Fibroblast of gingiva (primary cell): ENCODE measurements around the gene MIPOL1.

Source experiments
- DNase-seq: peaks from one replicate; pipeline ENCODE4 v3.0.0-alpha.2; 2011; ENCODE audit warnings: low read depth

Gene MIPOL1

DNA sequence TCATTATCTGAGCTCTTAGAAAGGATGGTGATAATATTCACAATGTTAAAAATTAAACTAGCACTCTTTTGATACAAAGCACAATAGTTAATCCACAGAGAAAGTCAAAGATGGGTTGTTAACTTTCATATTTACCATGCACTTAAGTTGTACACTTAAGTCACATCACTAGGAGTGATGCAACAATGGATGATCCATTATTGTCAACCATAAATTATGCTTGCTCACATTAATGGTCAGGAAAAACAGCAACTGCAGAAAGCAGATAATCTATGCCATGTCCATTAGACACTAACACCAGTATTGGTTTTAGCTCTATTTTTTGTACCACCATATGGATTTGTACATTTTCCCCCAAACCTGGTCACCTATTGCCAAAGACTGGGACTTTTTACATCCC, 201.8 kb downstream of the MIPOL1 start:
- DNase-seq = no peak

GRCh38 chr14:37401093-37401492, 203.4 kb downstream of the MIPOL1 start:
- no peak for DNase-seq

DNA sequence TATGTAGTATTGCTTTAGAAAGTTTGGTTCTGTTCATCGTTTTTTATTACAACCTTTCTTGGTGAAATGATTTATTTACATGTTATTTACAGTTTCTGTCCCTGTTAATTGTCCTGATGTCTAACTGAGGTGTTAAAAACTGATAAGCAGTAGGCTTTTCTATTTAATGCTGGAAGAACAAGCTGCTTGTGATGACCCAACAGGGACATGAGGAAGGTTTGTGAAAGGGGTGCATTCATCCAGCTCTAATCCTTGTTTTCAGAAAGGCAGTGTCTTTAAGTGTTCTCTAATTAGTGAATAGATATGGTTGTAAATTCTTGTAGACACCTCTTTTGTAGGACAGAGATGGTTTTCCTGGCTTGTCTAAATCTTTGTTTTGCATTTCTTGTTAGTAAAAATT, 205.9 kb downstream of the MIPOL1 start:
- no peak for DNase-seq

DNA sequence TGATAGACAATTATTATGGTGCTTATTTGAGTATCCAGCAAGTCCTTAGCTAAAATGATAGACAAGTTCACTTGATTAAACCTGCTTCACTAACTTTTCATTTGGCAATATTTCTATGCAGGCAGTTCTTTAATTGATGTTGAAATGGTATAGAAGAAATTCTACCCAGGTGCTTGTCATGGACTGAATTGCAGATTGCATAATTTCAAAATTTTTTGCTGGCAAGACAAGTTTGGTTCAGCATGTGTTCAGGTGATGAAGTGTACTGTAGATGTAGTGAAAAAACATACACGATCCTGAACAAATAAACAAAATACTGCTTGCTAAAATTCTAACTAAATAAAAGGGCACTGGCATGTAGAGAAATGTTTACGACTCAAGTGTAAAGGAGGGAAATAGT, 208.4 kb downstream of the MIPOL1 start:
- no peak for DNase-seq

DNA sequence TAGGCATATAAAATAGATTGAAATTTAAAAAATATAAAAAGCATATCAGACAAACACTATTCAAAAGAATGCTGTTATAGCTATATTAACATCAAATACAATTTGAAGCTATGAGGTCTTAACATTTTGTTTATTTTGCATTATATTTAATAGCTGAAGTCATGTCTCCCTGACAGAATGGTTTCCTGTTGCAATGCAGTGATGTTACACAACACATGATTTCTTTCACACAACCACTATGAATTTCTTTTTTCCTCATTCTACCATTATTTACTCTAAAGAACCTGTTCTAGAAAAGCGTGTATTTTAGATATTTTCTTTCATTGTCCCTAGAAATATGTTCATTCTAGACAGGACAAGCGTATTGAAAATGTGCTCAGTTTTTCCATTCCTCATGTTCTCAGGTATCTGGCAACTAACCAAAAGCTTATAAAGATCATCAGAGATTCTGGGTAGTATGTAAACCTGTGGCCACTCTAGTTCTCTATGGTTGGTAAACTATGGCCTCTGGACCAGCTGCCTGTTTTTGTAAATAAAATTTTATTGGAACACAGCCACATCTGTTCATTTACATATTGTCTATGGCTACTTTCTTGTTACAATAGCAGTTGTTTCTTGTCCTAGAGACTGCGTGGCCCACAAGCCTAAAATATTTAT, 213.5 kb downstream of the MIPOL1 start:
- peak; percentile 9 for DNase-seq

- no peak for DNase-seq
Measured at GRCh38 chr14:37413050-37413449, 215.3 kb downstream of the MIPOL1 start.

DNA sequence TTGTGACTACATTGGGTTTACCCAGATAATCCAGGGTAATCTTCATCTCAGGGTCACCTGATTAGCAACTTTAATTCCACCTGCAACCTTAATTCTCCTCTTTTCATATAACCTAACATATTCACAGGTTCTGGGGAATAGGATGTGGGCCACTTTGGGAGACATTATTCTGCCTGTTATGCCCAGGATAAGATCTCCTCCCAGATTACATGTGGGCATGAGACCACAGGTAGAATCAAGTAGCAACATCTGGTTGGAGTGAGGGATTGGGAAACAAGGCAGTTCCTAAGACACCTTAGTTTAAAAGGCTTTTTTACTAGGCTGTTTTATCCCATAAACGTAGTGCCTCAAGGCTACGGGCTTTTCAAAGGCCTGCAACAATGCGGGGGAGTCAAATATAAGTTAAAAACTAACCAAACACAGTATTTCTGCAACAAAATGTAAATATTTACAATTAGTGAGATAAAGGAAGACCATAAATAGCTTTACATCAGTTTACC, 215.8 kb downstream of the MIPOL1 start:
- no peak for DNase-seq

- no peak for DNase-seq
Measured at GRCh38 chr14:37416264-37416663, 218.5 kb downstream of the MIPOL1 start.

DNA sequence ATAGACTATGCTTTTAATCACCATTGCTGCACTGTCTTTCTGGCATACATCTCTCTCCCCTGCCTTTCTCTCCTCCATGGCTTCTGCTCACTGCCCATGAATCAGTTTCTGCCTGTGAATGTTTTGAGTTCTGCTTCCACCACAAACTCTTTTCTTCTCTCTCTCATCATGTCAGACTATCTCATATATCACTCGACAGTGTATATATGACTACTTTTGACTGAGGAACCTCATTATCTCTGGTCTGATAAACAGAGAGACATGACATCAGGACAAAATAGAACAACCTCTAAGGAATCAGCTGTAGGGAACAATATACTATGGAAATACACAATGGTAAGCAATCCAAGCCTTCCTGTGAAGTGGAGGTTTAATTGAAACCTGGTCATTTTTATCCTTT, 219.4 kb downstream of the MIPOL1 start:
- DNase-seq = no peak

DNA sequence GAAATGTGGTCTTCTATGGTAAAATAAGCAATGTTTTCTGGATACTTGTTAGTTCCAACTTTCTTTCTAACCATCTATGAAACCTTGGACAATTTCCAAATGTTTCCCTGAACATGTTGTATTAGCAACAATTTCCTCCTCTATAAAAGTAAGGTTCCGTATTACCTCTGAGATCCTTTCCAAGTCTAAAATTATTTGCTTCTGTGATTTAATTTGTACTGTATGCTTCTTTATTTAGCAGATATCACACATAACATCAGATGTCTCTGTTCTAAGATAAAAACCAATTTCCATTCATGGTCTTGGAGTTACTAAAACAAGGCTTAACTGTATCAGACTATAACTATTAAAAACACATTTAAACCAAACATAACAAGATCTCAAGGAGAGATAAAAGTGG, 220.1 kb downstream of the MIPOL1 start:
- no peak for DNase-seq

- no peak for DNase-seq
Measured at GRCh38 chr14:37420622-37421021, 222.9 kb downstream of the MIPOL1 start.

DNA sequence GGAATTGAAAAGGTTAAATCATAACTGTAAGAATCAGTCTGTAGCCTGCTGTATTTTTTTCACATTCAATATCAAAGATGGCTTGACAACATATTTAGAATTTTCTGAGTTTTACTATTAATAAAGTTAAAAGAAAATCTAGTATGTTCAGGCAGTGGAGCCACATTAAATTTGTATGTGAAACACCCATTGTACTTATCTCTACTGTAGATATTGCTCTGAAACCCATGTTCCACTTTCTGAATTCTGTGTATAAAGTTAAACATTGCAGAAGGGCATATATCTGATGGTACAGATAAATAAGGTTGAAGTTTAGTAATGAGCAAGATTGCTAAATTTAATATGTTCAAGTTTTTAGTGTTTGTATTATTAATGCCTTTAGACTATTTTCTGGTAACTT, 224.6 kb downstream of the MIPOL1 start:
- DNase-seq = no peak

GRCh38 chr14:37422748-37423147, 225.0 kb downstream of the MIPOL1 start:
- DNase-seq = no peak

GRCh38 chr14:37428954-37429353, 231.2 kb downstream of the MIPOL1 start:
- DNase-seq = no peak

DNA sequence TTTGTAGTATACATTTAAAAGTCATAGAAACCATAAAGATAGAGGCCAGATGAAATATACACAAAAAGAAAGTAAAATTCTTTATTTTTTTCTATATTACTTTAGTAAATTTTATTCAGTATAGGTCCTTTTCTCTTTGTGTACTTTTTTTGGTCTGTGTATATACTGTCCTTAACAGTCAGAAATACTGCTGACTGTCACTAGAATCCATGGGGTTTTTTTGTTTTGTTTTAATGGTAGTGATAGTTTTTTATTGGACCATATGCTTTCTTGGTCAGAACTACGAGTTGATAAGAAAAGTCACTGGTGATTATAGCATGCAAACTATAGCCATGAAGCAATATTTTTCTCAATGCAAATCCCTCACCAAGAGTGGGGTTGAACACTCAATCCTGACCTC, 231.9 kb downstream of the MIPOL1 start:
- no peak for DNase-seq

DNA sequence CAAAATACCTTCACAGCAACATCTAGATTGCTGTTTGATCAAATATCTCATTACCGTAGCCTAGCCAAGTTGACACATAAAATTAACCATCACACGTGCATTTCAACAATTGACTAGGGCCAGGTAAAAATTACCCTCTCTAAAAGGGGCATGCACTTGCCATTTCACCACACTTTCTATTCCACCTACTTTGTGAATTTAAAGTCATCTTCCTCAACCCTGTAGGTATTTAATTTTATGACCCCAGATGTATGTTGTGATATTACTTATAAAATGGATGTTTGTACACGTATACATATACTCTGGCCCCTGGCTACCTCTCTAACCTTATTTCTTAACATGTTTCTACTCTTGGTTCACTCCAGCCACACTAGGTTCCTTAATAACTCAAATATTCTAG, 237.1 kb downstream of the MIPOL1 start:
- no peak for DNase-seq

DNA sequence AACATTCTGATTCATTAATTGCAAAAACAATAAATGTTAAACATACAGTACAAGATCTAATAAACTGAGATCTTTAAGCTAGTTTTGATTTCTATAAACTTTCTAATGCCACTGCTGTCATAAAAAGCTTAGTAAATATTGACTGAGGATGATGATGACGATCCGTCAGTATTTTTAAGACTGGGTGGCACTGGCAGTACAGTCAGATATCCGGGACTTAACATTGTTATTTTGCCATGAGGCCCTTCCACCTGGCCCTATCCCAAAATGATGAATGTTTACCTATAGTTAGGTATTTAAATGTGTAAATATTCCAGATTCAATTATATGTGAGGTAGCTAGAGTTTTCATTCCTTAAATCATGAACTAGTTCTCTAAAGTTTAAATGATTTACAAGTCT, 238.8 kb downstream of the MIPOL1 start:
- no peak for DNase-seq

DNA sequence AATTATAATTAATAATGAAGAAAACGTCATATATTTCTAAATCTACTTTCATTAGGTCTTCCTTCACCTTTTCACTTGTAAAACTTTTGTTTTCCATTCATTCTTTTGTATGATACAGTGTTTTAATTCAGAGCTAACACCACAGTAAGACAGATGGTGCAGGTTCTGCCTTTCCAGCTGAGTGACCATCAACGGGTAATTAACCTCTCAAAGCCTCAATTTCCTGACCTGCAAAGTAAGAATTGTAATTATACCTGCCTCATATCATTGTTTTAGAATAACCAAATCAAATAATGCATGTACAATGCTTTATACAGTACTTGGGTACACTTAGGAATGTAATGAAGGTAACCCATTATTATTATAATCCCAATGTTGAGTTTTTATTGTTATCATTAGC, 239.8 kb downstream of the MIPOL1 start:
- DNase-seq = no peak

DNA sequence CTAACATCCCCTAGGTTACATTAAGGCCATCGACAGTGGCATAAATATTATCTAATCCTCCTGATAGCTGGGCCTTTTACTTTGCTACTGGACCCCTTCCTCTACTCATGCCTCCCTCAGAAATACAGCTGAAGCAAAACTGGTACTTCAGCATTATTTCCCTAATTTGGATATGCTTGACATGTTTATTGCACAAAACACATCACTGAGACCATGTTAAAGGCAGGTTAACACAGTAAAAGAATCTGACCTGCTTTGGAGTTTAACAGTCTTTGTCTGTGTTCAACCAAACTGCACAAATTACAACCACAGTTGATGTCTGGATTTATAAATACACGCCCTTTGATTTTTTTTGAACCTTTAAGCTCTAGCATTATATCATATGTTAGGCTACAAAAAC, 240.7 kb downstream of the MIPOL1 start:
- DNase-seq = no peak

GRCh38 chr14:37443461-37443860, 245.7 kb downstream of the MIPOL1 start:
- DNase-seq = peak; percentile 87

- no peak for DNase-seq
Measured at GRCh38 chr14:37447883-37448391, 250.2 kb downstream of the MIPOL1 start.

- no peak for DNase-seq
Measured at GRCh38 chr14:37452323-37452722, 254.6 kb downstream of the MIPOL1 start.

GRCh38 chr14:37453985-37454384, 256.2 kb downstream of the MIPOL1 start:
- DNase-seq = no peak

DNA sequence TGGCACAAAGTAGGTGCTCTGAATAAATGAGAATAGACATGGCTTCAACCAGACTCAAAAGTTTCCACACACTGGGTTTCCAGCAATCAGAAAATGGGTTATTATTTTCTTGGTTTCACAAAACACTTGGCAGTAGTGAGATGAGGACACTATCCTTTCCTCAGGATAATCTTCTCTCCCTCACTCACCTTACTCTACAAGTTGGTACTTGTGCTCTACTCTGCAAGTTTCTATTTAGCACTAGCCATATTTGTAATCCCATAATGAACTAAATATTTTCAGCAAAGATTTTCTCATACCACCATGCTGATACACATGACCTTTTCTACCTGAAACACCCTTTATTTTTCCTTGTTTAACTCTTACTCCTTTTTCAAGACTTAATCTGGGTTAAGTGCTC, 259.6 kb downstream of the MIPOL1 start:
- DNase-seq = no peak
